Neural crest cell (in vitro differentiated cells): ENCODE measurements around the gene CYB5D1. TPM values are rescaled to one million over a fixed set of nuclear protein-coding genes. Genes with fewer than 3 reads are reported as not detected.

Experiments used
- DNase-seq: peaks from one replicate; pipeline ENCODE4 v3.0.0; 2021; ENCODE audit warnings: low read depth, mixed read lengths, low spot score
- H3K27ac Mint-ChIP-seq: one replicate; pipeline ENCODE4 v1.8.0; 2021; ENCODE audit warnings: mild to moderate bottlenecking, mixed read lengths; ENCODE audit not compliant: unreplicated experiment
- H3K27me3 Mint-ChIP-seq: 2 replicates; pipeline ENCODE4 v1.8.0; 2021; ENCODE audit warnings: low read depth, mild to moderate bottlenecking, mixed read lengths
- H3K36me3 Mint-ChIP-seq: 2 replicates; pipeline ENCODE4 v1.8.0; 2021; ENCODE audit warnings: low read depth, mild to moderate bottlenecking, mixed read lengths
- H3K4me1 Mint-ChIP-seq: 2 replicates; pipeline ENCODE4 v1.8.0; 2021; ENCODE audit warnings: mixed read lengths
- H3K4me3 Mint-ChIP-seq: one replicate; pipeline ENCODE4 v1.8.0; 2021; ENCODE audit warnings: mild to moderate bottlenecking, mixed read lengths
- H3K9me3 Mint-ChIP-seq: 2 replicates; pipeline ENCODE4 v1.8.0; 2021; ENCODE audit warnings: mixed read lengths
- CTCF ChIP-seq: fragments of 200-600 bp; sonication (generic); conservative IDR thresholded peaks from 2 replicates; pipeline ENCODE4 v1.5.0; 2021; ENCODE audit warnings: antibody characterized with exemption, mild to moderate bottlenecking
- total RNA-seq: library from RNA; stranded (reverse); gene quantifications from 2 replicates; pipeline ENCODE4 v1.2.1, GENCODE V29; 2021

The CYB5D1 gene
- total RNA-seq, 1 donor from 2014 or later: 12.7 TPM

GRCh38 chr17:7831233-7831632 lies 26.6 kb upstream of the CYB5D1 start:
- Mint-ChIP-seq H3K4me1 (peaks cover 20% of the 10 kb centered on the region), H3K4me3 (peak overlapping the region; percentile 34), H3K27ac (no peak overlapping the region), H3K27me3 (peaks cover 46% of the 10 kb centered on the region), H3K9me3 (no peaks in the 10 kb centered on the region), H3K36me3 (no peaks in the 10 kb centered on the region)
- DNase-seq: no peak
- no peak for TF ChIP-seq CTCF

GRCh38 chr17:7832431-7832830 lies 25.4 kb upstream of the CYB5D1 start:
- no peaks in the 10 kb centered on the region for H3K36me3 Mint-ChIP-seq
- peaks cover 31% of the 10 kb centered on the region for H3K4me1 Mint-ChIP-seq
- no peak overlapping the region for H3K27ac Mint-ChIP-seq
- peak overlapping the region; percentile 19 for H3K4me3 Mint-ChIP-seq
- no peaks in the 10 kb centered on the region for H3K9me3 Mint-ChIP-seq
- no peak for DNase-seq
- H3K27me3 Mint-ChIP-seq: peaks cover 42% of the 10 kb centered on the region
- no peak for TF ChIP-seq CTCF

- peaks cover 36% of the 10 kb centered on the region for H3K4me1 Mint-ChIP-seq
- peaks cover 36% of the 10 kb centered on the region for H3K27me3 Mint-ChIP-seq
- no peak for TF ChIP-seq CTCF
- no peaks in the 10 kb centered on the region for H3K36me3 Mint-ChIP-seq
- peak overlapping the region; percentile 55 for H3K27ac Mint-ChIP-seq
- no peak for DNase-seq
- H3K4me3 Mint-ChIP-seq: peak overlapping the region; percentile 94
- no peaks in the 10 kb centered on the region for H3K9me3 Mint-ChIP-seq
Observed at GRCh38 chr17:7833011-7833794, 24.6 kb upstream of the CYB5D1 start.

- peak within 1 kb of the TSS; percentile 100 for H3K27ac Mint-ChIP-seq
- TF ChIP-seq CTCF: no peak
- H3K4me3 Mint-ChIP-seq: peak within 1 kb of the TSS; percentile 99
- H3K36me3 Mint-ChIP-seq: peaks cover 3% of the 10 kb centered on the region
- peak; percentile 81 for DNase-seq
- no peaks in the 10 kb centered on the region for H3K9me3 Mint-ChIP-seq
- peaks cover 41% of the 10 kb centered on the region for H3K27me3 Mint-ChIP-seq
- H3K4me1 Mint-ChIP-seq: peaks cover 43% of the 10 kb centered on the region
Observed at GRCh38 chr17:7833795-7834541, 23.8 kb upstream of the CYB5D1 start, which contains the start of gene KDM6B. Gene KDM6B, plus strand, starts transcription at chr17:7834217. Its CDS starts 11,338 bp downstream, at chr17:7845555.

- Mint-ChIP-seq H3K4me1 (peaks cover 48% of the 10 kb centered on the region), H3K27ac (peak overlapping the region; percentile 100), H3K27me3 (peaks cover 37% of the 10 kb centered on the region), H3K4me3 (peak overlapping the region; percentile 99), H3K9me3 (no peaks in the 10 kb centered on the region), H3K36me3 (peaks cover 3% of the 10 kb centered on the region)
- no peak for DNase-seq
- no peak for TF ChIP-seq CTCF
Observed at GRCh38 chr17:7834542-7834956, 23.3 kb upstream of the CYB5D1 start.
